ENCODE data around the gene RNF8. TPM values are rescaled to one million over a fixed set of nuclear protein-coding genes. Genes with fewer than 3 reads are reported as not detected.
"Not testable (repeated sequence)": the region's sequence is repeated elsewhere in the genome, so short reads cannot be mapped to it uniquely, and the experiment has no call there.

The RNF8 gene
- total RNA-seq, 4 donors from 2014 or later: 2.2 to 12.9 (median 9.0) TPM

GRCh38 chr6:37331047-37331446 is 22.7 kb upstream of the RNF8 start:
- intact Hi-C loops (cut with DNase I; ENCODE audit: low total_unique reads): no loop called here
- in situ Hi-C loops (cut with MboI; ENCODE audit: low pct_ligation_motif_present in 1 of 4, low pct_unique_long_range_greater_than_20kb in 1 of 4, low sequenced_read_pairs in 3 of 4): loop anchor here in 1 of 4 donors (25.0 kb wide), 1 partner anchor 356 kb away; the partner anchor contains the start of gene MDGA1
- H3K36me3 ChIP-seq: peaks cover 0 to 13% (median 0%) of the 10 kb centered on the region in 4 donors
- H3K4me3 ChIP-seq: no peak overlapping the region
- WGBS, 2 donors (ENCODE audit: low coverage in 1 of 2): 98% methylated on average over 13 of the region's 13 CpGs; no CpG with 5 or more reads in 1 of the 2 donors
- H3K27ac ChIP-seq: no peak overlapping the region
- no peaks in the 10 kb centered on the region for H3K27me3 ChIP-seq
- no peak for DNase-seq
- no peaks in the 10 kb centered on the region for H3K9me3 ChIP-seq
- no peaks in the 10 kb centered on the region for H3K4me1 ChIP-seq
- no peak for TF ChIP-seq POLR2A (IDR thresholded peaks at IDR 0.05)
- TF ChIP-seq CTCF (IDR thresholded peaks at IDR 0.05): no peak
- no peak for TF ChIP-seq EP300 (IDR thresholded peaks at IDR 0.05; ENCODE audit: low read depth)
- TF ChIP-seq POLR2AphosphoS5 (IDR thresholded peaks at IDR 0.05): no peak

GRCh38 chr6:37332894-37333293 is 20.9 kb upstream of the RNF8 start:
- no peak for DNase-seq
- Histone ChIP-seq H3K4me1 (no peaks in the 10 kb centered on the region), H3K27ac (no peak overlapping the region), H3K27me3 (no peaks in the 10 kb centered on the region), H3K9me3 (no peaks in the 10 kb centered on the region), H3K4me3 (no peak overlapping the region), H3K36me3 (peaks cover 0 to 13% (median 0%) of the 10 kb centered on the region in 4 donors)
- intact Hi-C loops (cut with DNase I; ENCODE audit: low total_unique reads) (no loop called here), in situ Hi-C loops (cut with MboI; ENCODE audit: low pct_ligation_motif_present in 1 of 4, low pct_unique_long_range_greater_than_20kb in 1 of 4, low sequenced_read_pairs in 3 of 4) (loop anchor here in 1 of 4 donors (25.0 kb wide), 1 partner anchor 354 kb away; the partner anchor contains the start of gene MDGA1)
- 90 to 94% methylated on average over 1 of the region's 1 CpG for WGBS, 2 donors (ENCODE audit: low coverage in 1 of 2)
- TF ChIP-seq POLR2AphosphoS5 (IDR thresholded peaks at IDR 0.05): no peak
- no peak for TF ChIP-seq CTCF (IDR thresholded peaks at IDR 0.05)
- TF ChIP-seq EP300 (IDR thresholded peaks at IDR 0.05; ENCODE audit: low read depth): no peak
- no peak for TF ChIP-seq POLR2A (IDR thresholded peaks at IDR 0.05)

GRCh38 chr6:37334047-37334446 is 19.7 kb upstream of the RNF8 start:
- Histone ChIP-seq H3K4me1 (no peaks in the 10 kb centered on the region), H3K27ac (no peak overlapping the region), H3K9me3 (no peaks in the 10 kb centered on the region), H3K4me3 (no peak overlapping the region), H3K36me3 (peaks cover 0 to 13% (median 0%) of the 10 kb centered on the region in 4 donors), H3K27me3 (no peaks in the 10 kb centered on the region)
- TF ChIP-seq CTCF (IDR thresholded peaks at IDR 0.05) (no peak), POLR2AphosphoS5 (IDR thresholded peaks at IDR 0.05) (no peak), EP300 (IDR thresholded peaks at IDR 0.05; ENCODE audit: low read depth) (no peak), POLR2A (IDR thresholded peaks at IDR 0.05) (no peak)
- in situ Hi-C loops (cut with MboI; ENCODE audit: low pct_ligation_motif_present in 1 of 4, low pct_unique_long_range_greater_than_20kb in 1 of 4, low sequenced_read_pairs in 3 of 4): loop anchor here in 1 of 4 donors (25.0 kb wide), 1 partner anchor 353 kb away; the partner anchor contains the start of gene MDGA1
- DNase-seq: no peak
- intact Hi-C loops (cut with DNase I; ENCODE audit: low total_unique reads): no loop called here

GRCh38 chr6:37338317-37338716 is 15.5 kb upstream of the RNF8 start:
- 98% methylated on average over 3 of the region's 3 CpGs; no CpG with 5 or more reads in 1 of the 2 donors for WGBS, 2 donors (ENCODE audit: low coverage in 1 of 2)
- intact Hi-C loops (cut with DNase I; ENCODE audit: low total_unique reads); H3K4me1 ChIP-seq; H3K27me3 ChIP-seq; DNase-seq; H3K27ac ChIP-seq; H3K36me3 ChIP-seq; H3K4me3 ChIP-seq; H3K9me3 ChIP-seq: not testable (repeated sequence)
- in situ Hi-C loops (cut with MboI; ENCODE audit: low pct_ligation_motif_present in 1 of 4, low pct_unique_long_range_greater_than_20kb in 1 of 4, low sequenced_read_pairs in 3 of 4): loop anchor here in 1 of 4 donors (25.0 kb wide), 1 partner anchor 349 kb away; the partner anchor contains the start of gene MDGA1

Data from transverse colon (tissue), 4 donors.